Activated CD8-positive, alpha-beta memory T cell treated with anti-CD3 and anti-CD28 coated beads, Interleukin-2, amount 10 ng/mL, durations not matched to agents 7 days and 5 days (primary cell): ENCODE results near the gene PIBF1. TPM values are rescaled to one million over a fixed set of nuclear protein-coding genes. Genes with fewer than 3 reads are reported as not detected.
"Not testable (repeated sequence)": the region's sequence is repeated elsewhere in the genome, so short reads cannot be mapped to it uniquely, and the experiment has no call there.

Experiments
- ATAC-seq: fragments of 150-1000 bp; cut with Tn5 transposase; one replicate; pipeline ENCODE4 v1.10.0; 2021; ENCODE audit warnings: moderate library complexity
- CTCF ChIA-PET: fragments of 350-600 bp; sonication (Branson Sonifier 250); formaldehyde crosslinking; loops from one replicate; lab custom pipeline; 2021; ENCODE audit warnings: antibody characterized with exemption; lab: Charles Lee
- DNase-seq: peaks from one replicate; pipeline ENCODE4 v3.0.0-alpha.2; 2020
- H3K27ac Mint-ChIP-seq: one replicate; pipeline ENCODE4 v1.8.0; 2021; ENCODE audit warnings: mild to moderate bottlenecking, mixed read lengths
- H3K27me3 Mint-ChIP-seq: one replicate; pipeline ENCODE4 v1.8.0; 2021; ENCODE audit warnings: mixed read lengths
- H3K36me3 Mint-ChIP-seq: one replicate; pipeline ENCODE4 v1.8.0; 2021; ENCODE audit warnings: mild to moderate bottlenecking, mixed read lengths
- H3K4me1 Mint-ChIP-seq: one replicate; pipeline ENCODE4 v1.8.0; 2021; ENCODE audit warnings: mixed read lengths
- H3K4me3 Mint-ChIP-seq: one replicate; pipeline ENCODE4 v1.8.0; 2021; ENCODE audit warnings: mild to moderate bottlenecking, moderate library complexity, mixed read lengths
- H3K9me3 Mint-ChIP-seq: one replicate; pipeline ENCODE4 v1.8.0; 2022; ENCODE audit warnings: low read depth, mixed read lengths
- total RNA-seq, 2 experiments: library from RNA; stranded (reverse); gene quantifications; one replicate each; pipeline ENCODE4 v1.2.3, GENCODE V29; 2021

Gene PIBF1
- total RNA-seq, 2 experiments from 2014 or later: 15.6 to 30.3 TPM

DNA sequence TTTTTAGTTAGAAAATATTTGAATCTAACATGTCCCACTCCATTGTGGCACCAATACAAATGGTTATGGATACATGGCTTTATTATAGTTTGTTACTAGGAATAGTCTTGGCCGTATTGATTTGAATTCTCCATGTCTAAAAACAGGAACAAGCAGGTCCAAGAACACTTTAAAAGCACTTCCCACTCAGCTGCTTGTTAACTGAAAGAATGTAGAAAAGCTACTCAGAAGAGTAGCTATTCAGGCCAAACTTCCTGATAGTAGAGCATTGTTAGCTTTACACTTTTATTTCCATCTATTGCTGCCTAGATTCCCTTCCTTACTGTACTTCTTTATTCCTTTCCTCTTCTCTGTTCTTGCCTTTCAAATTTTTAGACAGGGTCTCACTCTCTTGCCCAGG, 6.9 kb downstream of the PIBF1 start:
- DNase-seq (no peak), ATAC-seq (no peak)
- Mint-ChIP-seq H3K4me3 (no peak overlapping the region), H3K9me3 (peaks cover 2% of the 10 kb centered on the region), H3K4me1 (peaks cover 21% of the 10 kb centered on the region), H3K27me3 (no peaks in the 10 kb centered on the region), H3K27ac (no peak overlapping the region), H3K36me3 (peaks cover 46% of the 10 kb centered on the region)
- CTCF ChIA-PET: no interaction called here

DNA sequence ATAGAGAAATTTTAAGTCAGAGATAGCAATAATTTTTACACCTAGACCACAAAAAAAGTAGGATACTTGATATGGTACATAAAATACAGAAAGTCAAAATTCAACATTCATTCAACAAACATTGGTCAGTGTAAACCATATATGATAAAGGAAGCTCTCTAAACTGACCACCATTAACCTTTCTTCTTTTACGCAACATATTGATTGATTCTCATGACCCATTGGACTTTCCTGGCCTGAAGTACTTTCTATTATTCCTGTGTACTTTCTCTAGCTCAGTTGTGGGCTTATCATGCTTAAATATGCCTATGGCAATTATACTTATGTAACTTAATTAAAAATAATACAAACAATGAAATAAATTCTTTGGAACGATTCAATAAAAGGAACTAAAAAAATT, 10.7 kb downstream of the PIBF1 start:
- H3K27me3 Mint-ChIP-seq: no peaks in the 10 kb centered on the region
- peaks cover 60% of the 10 kb centered on the region for H3K36me3 Mint-ChIP-seq
- H3K4me3 Mint-ChIP-seq: no peak overlapping the region
- CTCF ChIA-PET: no interaction called here
- H3K9me3 Mint-ChIP-seq: peaks cover 2% of the 10 kb centered on the region
- H3K4me1 Mint-ChIP-seq: peaks cover 5% of the 10 kb centered on the region
- no peak for ATAC-seq
- H3K27ac Mint-ChIP-seq: no peak overlapping the region
- no peak for DNase-seq

DNA sequence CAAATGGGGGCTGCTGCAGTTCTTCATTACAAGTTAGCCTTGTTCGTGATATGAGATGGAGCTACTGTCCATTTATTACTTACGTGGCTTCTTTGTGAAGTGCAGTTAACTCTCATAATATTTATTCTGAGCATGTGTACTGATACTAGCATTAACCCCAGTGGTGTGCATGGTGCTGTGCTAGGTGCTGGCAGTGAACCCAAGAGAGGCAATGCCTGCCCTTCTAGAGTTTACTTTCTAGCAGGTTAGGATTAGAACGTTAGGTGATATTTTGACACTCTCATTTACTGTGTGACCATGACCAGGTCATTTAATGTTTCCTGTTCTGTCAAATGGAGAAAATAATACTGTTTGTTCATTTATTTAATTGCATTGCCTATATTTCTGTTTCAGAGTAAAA, 16.9 kb downstream of the PIBF1 start:
- Mint-ChIP-seq H3K27me3 (no peaks in the 10 kb centered on the region), H3K4me3 (no peak overlapping the region), H3K4me1 (peaks cover 2% of the 10 kb centered on the region), H3K36me3 (peaks cover 48% of the 10 kb centered on the region), H3K9me3 (no peaks in the 10 kb centered on the region), H3K27ac (no peak overlapping the region)
- ATAC-seq: no peak
- CTCF ChIA-PET: no interaction called here
- DNase-seq: no peak

DNA sequence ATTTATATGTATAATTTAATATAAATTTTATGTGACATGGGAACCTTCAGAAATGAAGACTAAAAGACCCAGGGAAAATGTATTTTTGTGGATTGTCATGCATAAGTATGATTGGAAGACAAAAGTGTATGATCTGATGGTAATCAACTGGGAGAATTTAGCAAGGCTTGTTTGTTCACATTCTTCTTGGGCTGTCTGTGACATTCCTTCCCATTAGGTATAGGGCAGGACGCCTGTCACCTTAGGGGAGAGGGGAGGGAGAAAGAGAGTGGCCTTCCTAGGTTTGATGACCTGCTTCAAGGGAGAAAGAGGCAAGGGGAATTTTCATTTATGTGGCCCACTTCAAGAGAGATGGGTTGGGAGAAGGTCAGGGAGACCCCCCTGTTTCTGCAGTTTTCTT, 22.4 kb downstream of the PIBF1 start:
- H3K4me1 Mint-ChIP-seq: peaks cover 2% of the 10 kb centered on the region
- H3K4me3 Mint-ChIP-seq: no peak overlapping the region
- H3K9me3 Mint-ChIP-seq: no peaks in the 10 kb centered on the region
- ATAC-seq (no peak), DNase-seq (no peak)
- no peak overlapping the region for H3K27ac Mint-ChIP-seq
- CTCF ChIA-PET: no interaction called here
- H3K27me3 Mint-ChIP-seq: no peaks in the 10 kb centered on the region
- peaks cover 42% of the 10 kb centered on the region for H3K36me3 Mint-ChIP-seq

DNA sequence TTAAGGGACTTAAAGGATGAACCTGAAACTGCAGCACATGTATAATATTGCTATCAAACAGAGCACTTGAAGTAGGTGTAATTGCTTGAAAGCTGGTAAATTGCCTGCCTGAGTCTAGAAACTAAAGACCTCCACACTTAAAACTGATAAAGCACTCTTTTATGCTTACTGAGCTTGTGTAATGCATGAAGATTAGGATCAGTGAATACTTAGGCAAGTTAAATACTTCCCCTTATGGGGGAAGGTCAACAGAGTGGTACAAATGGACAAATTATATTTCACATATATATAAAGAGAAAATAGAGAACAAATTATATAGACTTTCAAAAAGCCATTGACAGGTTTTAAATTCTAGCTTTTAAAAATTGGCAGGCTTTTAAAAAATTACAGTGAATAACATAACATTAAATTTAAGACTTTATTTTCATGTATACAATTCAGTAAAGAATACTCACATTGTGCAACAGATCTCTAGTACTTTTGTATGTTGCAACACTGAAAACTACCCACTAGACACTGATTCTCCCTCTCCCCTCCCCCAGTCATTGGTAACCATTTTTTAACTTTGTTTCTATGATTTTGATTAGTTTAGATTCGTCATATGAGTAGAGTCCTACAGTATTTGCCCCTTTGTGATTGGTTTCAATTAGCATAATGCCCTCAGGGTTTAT, 23.9 kb downstream of the PIBF1 start:
- Mint-ChIP-seq H3K27ac (no peak overlapping the region), H3K9me3 (no peaks in the 10 kb centered on the region)
- CTCF ChIA-PET: no interaction called here

DNA sequence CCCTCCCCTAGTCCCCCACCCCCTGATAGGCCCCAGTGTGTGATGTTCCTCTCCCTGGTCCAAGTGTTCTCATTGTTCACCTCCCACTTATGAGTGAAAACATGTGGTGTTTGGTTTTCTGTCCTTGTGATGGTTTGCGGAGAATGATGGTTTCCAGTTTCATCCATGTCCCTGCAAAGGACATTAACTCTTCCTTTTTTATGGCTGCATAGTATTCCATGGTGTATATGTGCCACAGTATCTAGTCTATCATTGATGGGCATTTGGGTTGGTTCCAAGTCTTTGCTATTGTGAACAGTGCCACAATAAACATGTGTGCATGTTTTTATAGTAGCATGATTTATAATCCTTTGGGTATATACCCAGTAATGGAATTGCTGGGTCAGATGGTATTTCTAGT, 24.6 kb downstream of the PIBF1 start:
- H3K27me3 Mint-ChIP-seq, H3K27ac Mint-ChIP-seq, H3K4me1 Mint-ChIP-seq, ATAC-seq, H3K9me3 Mint-ChIP-seq, CTCF ChIA-PET, H3K4me3 Mint-ChIP-seq, DNase-seq: not testable (repeated sequence)
- H3K36me3 Mint-ChIP-seq: peaks cover 37% of the 10 kb centered on the region

More for the DNA sequence above, 23.9 kb downstream of the PIBF1 start:
- Mint-ChIP-seq H3K4me3 (no peak overlapping the region), H3K4me1 (peaks cover 2% of the 10 kb centered on the region), H3K27me3 (no peaks in the 10 kb centered on the region), H3K36me3 (peaks cover 40% of the 10 kb centered on the region)
- ATAC-seq (no peak), DNase-seq (no peak)

DNA sequence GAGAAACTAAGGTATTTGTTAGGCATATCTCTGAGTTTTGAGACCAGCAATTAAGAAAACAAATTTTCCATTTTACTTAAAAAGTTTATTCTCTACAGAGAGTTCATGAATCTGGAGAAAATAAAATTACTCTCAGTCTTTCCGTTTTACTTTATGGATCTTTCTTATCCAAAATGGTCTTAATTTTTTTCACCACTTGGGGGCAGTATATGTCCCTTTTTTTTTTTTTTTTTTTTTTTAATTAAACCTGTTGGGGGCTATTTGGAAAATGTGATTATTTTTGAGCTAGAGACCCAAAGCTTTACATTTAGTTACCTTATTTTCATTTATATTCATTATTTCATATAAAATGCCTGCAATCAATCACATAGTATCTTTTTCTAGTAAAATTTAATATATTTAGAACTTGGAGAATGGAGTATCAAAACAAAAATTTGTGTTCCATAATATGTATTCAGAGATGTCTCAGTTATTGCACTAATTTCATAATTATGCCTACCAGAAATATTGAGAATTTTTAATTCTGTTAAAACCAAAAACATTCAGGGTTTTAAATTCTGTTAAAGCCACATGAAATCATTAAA, 27.1 kb downstream of the PIBF1 start:
- CTCF ChIA-PET: interaction anchor here (0.5 to 1.7 kb wide), 4 partner anchors 21 to 898 kb away, joined by 3 to 4 read pairs (median 4); no protein-coding TSS in a partner anchor
- H3K36me3 Mint-ChIP-seq: peaks cover 32% of the 10 kb centered on the region
- ATAC-seq (no peak), DNase-seq (no peak)
- no peak overlapping the region for H3K4me3 Mint-ChIP-seq
- peaks cover 2% of the 10 kb centered on the region for H3K4me1 Mint-ChIP-seq
- H3K9me3 Mint-ChIP-seq: no peaks in the 10 kb centered on the region
- H3K27me3 Mint-ChIP-seq: no peaks in the 10 kb centered on the region
- H3K27ac Mint-ChIP-seq: peak overlapping the region; percentile 49

DNA sequence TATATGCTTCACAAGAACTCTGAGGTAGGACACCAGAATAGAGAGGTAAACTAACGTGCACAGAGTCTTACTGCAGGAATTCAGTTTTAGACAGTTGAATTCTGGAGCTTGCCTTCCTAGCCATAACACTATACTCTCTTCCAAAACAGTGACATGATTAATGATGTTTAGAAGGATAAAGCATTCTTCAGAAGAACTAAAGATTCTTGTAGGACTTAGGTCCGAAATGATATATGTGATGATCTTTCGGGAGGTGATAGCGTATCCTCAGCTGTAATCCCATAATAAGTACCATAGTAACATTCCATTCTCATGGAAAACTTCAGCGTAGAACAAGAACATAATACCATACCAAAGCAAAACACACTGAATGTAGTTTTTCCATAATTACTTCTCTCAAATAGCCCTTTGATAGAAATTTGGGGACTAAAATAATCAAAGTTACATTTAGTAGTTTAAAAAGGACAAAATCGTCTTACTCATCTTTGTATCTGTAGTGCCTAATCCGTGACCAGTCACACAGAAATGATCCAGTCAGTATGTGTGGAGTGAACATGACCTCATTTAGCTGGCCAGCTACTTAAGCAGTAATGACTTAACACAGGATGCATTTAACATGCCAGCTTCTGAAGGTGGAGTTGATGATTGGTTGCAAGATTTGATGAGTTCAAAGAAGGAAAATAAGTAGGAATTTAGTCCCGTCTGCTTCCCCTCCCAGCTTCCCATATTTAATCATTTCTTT, 38.4 kb downstream of the PIBF1 start:
- Mint-ChIP-seq H3K36me3 (peaks cover 27% of the 10 kb centered on the region), H3K9me3 (no peaks in the 10 kb centered on the region), H3K4me1 (peaks cover 2% of the 10 kb centered on the region), H3K27ac (no peak overlapping the region), H3K4me3 (no peak overlapping the region), H3K27me3 (no peaks in the 10 kb centered on the region)
- ATAC-seq: no peak
- no peak for DNase-seq
- CTCF ChIA-PET: interaction anchor here (1.0 kb wide), 1 partner anchor 13 kb away, joined by 4 read pairs; no protein-coding TSS in a partner anchor

DNA sequence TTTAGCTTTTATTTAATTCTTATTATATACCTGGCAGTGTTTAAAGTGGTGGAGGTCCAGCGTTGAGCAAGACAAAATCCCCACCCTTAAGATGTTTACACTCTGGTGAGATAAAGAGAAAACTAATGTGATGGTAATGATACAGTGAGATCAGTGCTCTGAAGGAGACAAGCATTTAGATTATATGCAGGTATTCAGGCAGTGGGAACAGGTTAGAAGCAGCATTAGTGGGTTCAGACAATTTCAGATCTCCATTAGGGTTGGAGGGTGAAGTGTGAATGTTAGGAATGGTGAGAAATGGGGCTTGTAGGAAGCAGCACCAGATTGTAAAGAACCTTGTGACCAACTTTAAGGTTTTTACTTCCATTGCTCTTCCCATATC, 39.0 kb downstream of the PIBF1 start:
- no peak for ATAC-seq
- peaks cover 28% of the 10 kb centered on the region for H3K36me3 Mint-ChIP-seq
- H3K4me3 Mint-ChIP-seq: no peak overlapping the region
- H3K27ac Mint-ChIP-seq: no peak overlapping the region
- CTCF ChIA-PET: no interaction called here
- H3K9me3 Mint-ChIP-seq: no peaks in the 10 kb centered on the region
- peaks cover 2% of the 10 kb centered on the region for H3K4me1 Mint-ChIP-seq
- DNase-seq: no peak
- H3K27me3 Mint-ChIP-seq: no peaks in the 10 kb centered on the region

DNA sequence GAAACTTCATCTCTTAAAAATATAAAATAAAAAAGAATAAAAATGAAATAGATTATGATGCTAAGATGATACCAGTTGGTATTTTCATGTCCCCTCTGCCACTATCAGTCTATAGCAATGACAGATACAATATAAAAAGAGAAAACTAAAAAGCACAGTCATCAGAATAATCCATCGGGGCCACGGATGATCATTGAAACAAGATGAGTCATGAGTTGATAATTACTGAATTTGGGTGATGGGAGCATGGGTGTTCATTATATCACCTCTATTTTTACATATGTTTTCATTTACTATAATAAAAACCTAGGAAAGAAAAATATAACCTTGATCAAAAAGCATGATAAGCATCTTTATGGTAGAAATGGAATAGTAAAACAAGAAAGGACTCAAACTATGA, 41.1 kb downstream of the PIBF1 start:
- ATAC-seq (no peak), DNase-seq (no peak)
- peaks cover 40% of the 10 kb centered on the region for H3K36me3 Mint-ChIP-seq
- no peak overlapping the region for H3K27ac Mint-ChIP-seq
- H3K27me3 Mint-ChIP-seq: no peaks in the 10 kb centered on the region
- CTCF ChIA-PET: no interaction called here
- H3K4me3 Mint-ChIP-seq: no peak overlapping the region
- no peaks in the 10 kb centered on the region for H3K9me3 Mint-ChIP-seq
- H3K4me1 Mint-ChIP-seq: peaks cover 2% of the 10 kb centered on the region

DNA sequence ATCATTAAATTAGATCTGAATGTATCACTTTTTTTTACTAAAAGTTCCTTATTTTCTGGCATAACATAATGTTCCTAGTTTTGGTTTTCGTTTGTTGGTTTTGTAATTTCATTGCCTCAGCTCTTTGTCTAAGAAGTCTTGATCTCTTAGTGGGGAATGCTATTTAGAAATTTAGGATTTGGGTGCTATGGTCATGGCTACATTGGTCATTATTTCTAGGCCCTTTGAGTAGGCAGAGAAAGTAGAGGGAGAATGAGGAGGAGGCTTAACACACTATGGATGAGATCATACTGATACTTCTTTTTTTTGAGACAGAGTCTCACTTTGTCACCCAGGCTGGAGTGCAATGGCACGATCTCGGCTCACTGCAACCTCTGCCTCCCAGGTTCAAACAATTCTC, 41.8 kb downstream of the PIBF1 start:
- CTCF ChIA-PET: no interaction called here
- Mint-ChIP-seq H3K9me3 (no peaks in the 10 kb centered on the region), H3K27me3 (no peaks in the 10 kb centered on the region), H3K27ac (no peak overlapping the region), H3K4me1 (peaks cover 2% of the 10 kb centered on the region), H3K4me3 (no peak overlapping the region), H3K36me3 (peaks cover 44% of the 10 kb centered on the region)
- DNase-seq (no peak), ATAC-seq (no peak)

DNA sequence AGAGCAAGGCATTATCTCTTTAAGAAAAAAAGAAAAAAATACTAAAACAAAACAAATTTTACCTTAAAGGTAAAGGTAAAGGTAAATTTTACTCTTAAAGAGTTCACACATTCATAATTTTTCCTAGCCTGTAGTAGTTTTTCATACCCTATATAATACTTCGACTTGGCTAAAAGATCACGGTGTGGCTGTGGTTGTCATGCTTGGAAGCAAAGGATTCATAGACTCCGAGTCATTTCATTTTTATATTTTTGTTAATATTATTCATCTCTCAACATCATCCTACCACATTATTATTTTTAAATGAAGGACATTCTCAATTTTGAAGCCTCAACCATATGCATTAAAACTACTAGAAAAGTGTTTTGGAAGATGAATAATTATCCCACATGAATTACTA, 52.7 kb downstream of the PIBF1 start:
- ATAC-seq (no peak), DNase-seq (no peak)
- CTCF ChIA-PET: no interaction called here
- H3K9me3 Mint-ChIP-seq: peaks cover 3% of the 10 kb centered on the region
- no peaks in the 10 kb centered on the region for H3K27me3 Mint-ChIP-seq
- H3K27ac Mint-ChIP-seq: no peak overlapping the region
- peaks cover 37% of the 10 kb centered on the region for H3K36me3 Mint-ChIP-seq
- no peak overlapping the region for H3K4me3 Mint-ChIP-seq
- H3K4me1 Mint-ChIP-seq: peaks cover 2% of the 10 kb centered on the region

DNA sequence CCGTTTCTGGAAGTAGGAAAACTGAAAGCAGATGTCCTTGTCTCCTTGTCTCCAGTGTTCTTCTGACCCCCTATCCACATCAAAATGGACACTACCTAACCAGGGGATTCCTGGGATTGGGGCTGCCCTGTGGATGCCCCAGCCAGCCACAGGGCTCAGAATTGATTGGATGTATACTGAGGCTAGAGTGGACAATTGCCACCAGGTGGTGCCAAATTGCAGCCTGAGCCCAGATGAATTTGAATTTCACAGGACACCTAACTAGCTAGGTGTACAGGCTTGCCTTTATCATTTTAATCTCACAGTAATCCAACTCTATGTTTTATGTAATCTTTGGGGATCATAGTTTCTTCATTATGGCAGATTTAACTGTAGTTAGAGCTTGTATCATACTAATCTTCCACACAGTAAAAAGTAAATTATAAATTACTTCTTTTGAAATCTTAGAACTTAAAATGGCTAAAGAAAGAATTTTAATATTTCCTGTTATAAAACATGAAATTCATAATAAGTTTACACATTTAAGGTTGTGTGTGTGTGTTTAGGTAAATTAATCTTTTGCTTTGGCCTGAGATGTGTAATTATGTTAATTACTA, 58.0 kb downstream of the PIBF1 start:
- no peaks in the 10 kb centered on the region for H3K4me1 Mint-ChIP-seq
- DNase-seq (peak; percentile 58), ATAC-seq (peak; percentile 72)
- CTCF ChIA-PET: interaction anchor here (0.6 to 1.5 kb wide), 5 partner anchors 12 to 871 kb away, joined by 3 to 5 read pairs (median 4); no protein-coding TSS in a partner anchor
- H3K27ac Mint-ChIP-seq: no peak overlapping the region
- no peaks in the 10 kb centered on the region for H3K27me3 Mint-ChIP-seq
- H3K9me3 Mint-ChIP-seq: no peaks in the 10 kb centered on the region
- peaks cover 15% of the 10 kb centered on the region for H3K36me3 Mint-ChIP-seq
- H3K4me3 Mint-ChIP-seq: no peak overlapping the region
